Measurements from ENCODE around the gene LRMDA.
"Not testable (repeated sequence)": the region's sequence is repeated elsewhere in the genome, so short reads cannot be mapped to it uniquely, and the experiment has no call there.

The LRMDA gene

GRCh38 chr10:75512203-75512933 is 80.9 kb downstream of the LRMDA start:
- no peak overlapping the region for H2AK5ac ChIP-seq (ENCODE audit: low read length, severe bottlenecking)
- H3K14ac ChIP-seq (ENCODE audit: low read length in 2 of 2): no peak overlapping the region
- no peak overlapping the region for H2BK15ac ChIP-seq (ENCODE audit: low read depth, poor library complexity, severe bottlenecking)

GRCh38 chr10:75513292-75513885 is 82.0 kb downstream of the LRMDA start:
- Histone ChIP-seq H2AFZ (ENCODE audit: low read depth, low read length) (no peak overlapping the region), H3K4me3 (ENCODE audit: insufficient read depth in 1 of 2, low read depth in 1 of 2, low read length in 2 of 2) (no peak overlapping the region), H2BK12ac (ENCODE audit: low read length in 2 of 2) (peak overlapping the region; percentile 14 to 84), H3K27me3 (ENCODE audit: control insufficient read depth in 1 of 2, insufficient read depth in 1 of 2, low read length in 2 of 2) (peaks cover 0 to 27% of the 10 kb centered on the region in 2 experiments), H2BK120ac (ENCODE audit: low read depth, low read length) (peak overlapping the region; percentile 34), H3K4ac (ENCODE audit: low read depth in 1 of 2, low read length in 2 of 2) (peak overlapping the region in 1 of 2 experiments; percentile 95), H3K4me1 (ENCODE audit: control insufficient read depth, insufficient read depth, low read depth, low read length) (peaks cover 1% of the 10 kb centered on the region), H3K18ac (ENCODE audit: low read depth in 1 of 2, low read length in 2 of 2) (peak overlapping the region; percentile 82 to 89), H3K14ac (ENCODE audit: low read length in 2 of 2) (no peak overlapping the region), H3K36me3 (ENCODE audit: control insufficient read depth in 1 of 2, insufficient read depth in 2 of 2, low read depth in 1 of 2, low read length in 2 of 2) (no peaks in the 10 kb centered on the region), H3K9me3 (ENCODE audit: control insufficient read depth, low read length) (no peaks in the 10 kb centered on the region), H2AK5ac (ENCODE audit: low read length, severe bottlenecking) (no peak overlapping the region), H3K4me2 (ENCODE audit: low read length, poor library complexity, severe bottlenecking) (no peak overlapping the region), H2BK5ac (ENCODE audit: low read depth, low read length, poor library complexity, severe bottlenecking) (no peak overlapping the region), H3K27ac (ENCODE audit: low read length, poor library complexity, severe bottlenecking) (no peak overlapping the region), H4K91ac (ENCODE audit: low read length) (no peak overlapping the region), H3K9ac (ENCODE audit: low read length) (no peak overlapping the region), H3K79me1 (replicated peaks; ENCODE audit: low read length, poor library complexity, severe bottlenecking) (no peaks in the 10 kb centered on the region), H4K8ac (ENCODE audit: low read length) (no peak overlapping the region), H2BK15ac (ENCODE audit: low read depth, poor library complexity, severe bottlenecking) (no peak overlapping the region), H3K23ac (ENCODE audit: low read length in 2 of 2) (peak overlapping the region in 1 of 2 experiments; percentile 40)
- 77% methylated on average over 6 of the region's 8 CpGs for WGBS
- DNase-seq: no peak

More at GRCh38 chr10:75512203-75512933, 80.9 kb downstream of the LRMDA start:
- Histone ChIP-seq H3K36me3 (ENCODE audit: control insufficient read depth in 1 of 2, insufficient read depth in 2 of 2, low read depth in 1 of 2, low read length in 2 of 2) (no peaks in the 10 kb centered on the region), H3K4me2 (ENCODE audit: low read length, poor library complexity, severe bottlenecking) (no peak overlapping the region), H3K18ac (ENCODE audit: low read depth in 1 of 2, low read length in 2 of 2) (peak overlapping the region; percentile 35 to 83), H3K4me3 (ENCODE audit: insufficient read depth in 1 of 2, low read depth in 1 of 2, low read length in 2 of 2) (no peak overlapping the region), H3K27me3 (ENCODE audit: control insufficient read depth in 1 of 2, insufficient read depth in 1 of 2, low read length in 2 of 2) (peaks cover 0 to 27% of the 10 kb centered on the region in 2 experiments), H4K8ac (ENCODE audit: low read length) (no peak overlapping the region), H3K9me3 (ENCODE audit: control insufficient read depth, low read length) (no peaks in the 10 kb centered on the region), H2BK120ac (ENCODE audit: low read depth, low read length) (no peak overlapping the region), H2AFZ (ENCODE audit: low read depth, low read length) (no peak overlapping the region), H3K23ac (ENCODE audit: low read length in 2 of 2) (no peak overlapping the region), H3K79me1 (replicated peaks; ENCODE audit: low read length, poor library complexity, severe bottlenecking) (no peaks in the 10 kb centered on the region), H2BK5ac (ENCODE audit: low read depth, low read length, poor library complexity, severe bottlenecking) (no peak overlapping the region), H3K4me1 (ENCODE audit: control insufficient read depth, insufficient read depth, low read depth, low read length) (peaks cover 1% of the 10 kb centered on the region), H3K27ac (ENCODE audit: low read length, poor library complexity, severe bottlenecking) (no peak overlapping the region), H3K9ac (ENCODE audit: low read length) (no peak overlapping the region), H4K91ac (ENCODE audit: low read length) (peak overlapping the region; percentile 41), H2BK12ac (ENCODE audit: low read length in 2 of 2) (peak overlapping the region in 1 of 2 experiments; percentile 85), H3K4ac (ENCODE audit: low read depth in 1 of 2, low read length in 2 of 2) (peak overlapping the region in 1 of 2 experiments; percentile 46)
- WGBS: under 1% methylated on average over 7 of the region's 8 CpGs
- DNase-seq: peak; percentile 63

- Histone ChIP-seq H3K27ac (ENCODE audit: low read length, poor library complexity, severe bottlenecking) (no peak overlapping the region), H3K4ac (ENCODE audit: low read depth in 1 of 2, low read length in 2 of 2) (no peak overlapping the region)
- WGBS: 95% methylated on average over 3 of the region's 3 CpGs
Measured at GRCh38 chr10:75514830-75515229, 83.4 kb downstream of the LRMDA start.

GRCh38 chr10:75516154-75516553 is 84.7 kb downstream of the LRMDA start:
- not testable (repeated sequence) for H4K8ac ChIP-seq (ENCODE audit: low read length); H3K14ac ChIP-seq (ENCODE audit: low read length in 2 of 2); H2BK12ac ChIP-seq (ENCODE audit: low read length in 2 of 2); H3K9me3 ChIP-seq (ENCODE audit: control insufficient read depth, low read length); H3K36me3 ChIP-seq (ENCODE audit: control insufficient read depth in 1 of 2, insufficient read depth in 2 of 2, low read depth in 1 of 2, low read length in 2 of 2); H3K9ac ChIP-seq (ENCODE audit: low read length); H2BK5ac ChIP-seq (ENCODE audit: low read depth, low read length, poor library complexity, severe bottlenecking); H3K4me3 ChIP-seq (ENCODE audit: insufficient read depth in 1 of 2, low read depth in 1 of 2, low read length in 2 of 2); H2BK120ac ChIP-seq (ENCODE audit: low read depth, low read length); H3K23ac ChIP-seq (ENCODE audit: low read length in 2 of 2); H2AFZ ChIP-seq (ENCODE audit: low read depth, low read length); DNase-seq; H4K91ac ChIP-seq (ENCODE audit: low read length); H3K79me1 ChIP-seq (replicated peaks; ENCODE audit: low read length, poor library complexity, severe bottlenecking); H2BK15ac ChIP-seq (ENCODE audit: low read depth, poor library complexity, severe bottlenecking); H3K27ac ChIP-seq (ENCODE audit: low read length, poor library complexity, severe bottlenecking); H2AK5ac ChIP-seq (ENCODE audit: low read length, severe bottlenecking); H3K4me2 ChIP-seq (ENCODE audit: low read length, poor library complexity, severe bottlenecking); H3K4me1 ChIP-seq (ENCODE audit: control insufficient read depth, insufficient read depth, low read depth, low read length); H3K18ac ChIP-seq (ENCODE audit: low read depth in 1 of 2, low read length in 2 of 2); H3K4ac ChIP-seq (ENCODE audit: low read depth in 1 of 2, low read length in 2 of 2)
- peaks cover 0 to 18% of the 10 kb centered on the region in 2 experiments for H3K27me3 ChIP-seq (ENCODE audit: control insufficient read depth in 1 of 2, insufficient read depth in 1 of 2, low read length in 2 of 2)
- no CpG with 5 or more reads among the region's 2 CpGs for WGBS

More at GRCh38 chr10:75514830-75515229, 83.4 kb downstream of the LRMDA start:
- Histone ChIP-seq H2BK15ac (ENCODE audit: low read depth, poor library complexity, severe bottlenecking) (no peak overlapping the region), H3K23ac (ENCODE audit: low read length in 2 of 2) (no peak overlapping the region), H3K79me1 (replicated peaks; ENCODE audit: low read length, poor library complexity, severe bottlenecking) (no peaks in the 10 kb centered on the region), H2AFZ (ENCODE audit: low read depth, low read length) (no peak overlapping the region), H3K18ac (ENCODE audit: low read depth in 1 of 2, low read length in 2 of 2) (no peak overlapping the region), H3K9ac (ENCODE audit: low read length) (no peak overlapping the region), H2AK5ac (ENCODE audit: low read length, severe bottlenecking) (no peak overlapping the region), H4K91ac (ENCODE audit: low read length) (no peak overlapping the region), H3K14ac (ENCODE audit: low read length in 2 of 2) (no peak overlapping the region), H3K36me3 (ENCODE audit: control insufficient read depth in 1 of 2, insufficient read depth in 2 of 2, low read depth in 1 of 2, low read length in 2 of 2) (no peaks in the 10 kb centered on the region), H3K27me3 (ENCODE audit: control insufficient read depth in 1 of 2, insufficient read depth in 1 of 2, low read length in 2 of 2) (peaks cover 0 to 27% of the 10 kb centered on the region in 2 experiments), H3K4me3 (ENCODE audit: insufficient read depth in 1 of 2, low read depth in 1 of 2, low read length in 2 of 2) (no peak overlapping the region), H2BK120ac (ENCODE audit: low read depth, low read length) (no peak overlapping the region), H4K8ac (ENCODE audit: low read length) (no peak overlapping the region), H2BK5ac (ENCODE audit: low read depth, low read length, poor library complexity, severe bottlenecking) (no peak overlapping the region), H3K4me2 (ENCODE audit: low read length, poor library complexity, severe bottlenecking) (no peak overlapping the region), H3K9me3 (ENCODE audit: control insufficient read depth, low read length) (no peaks in the 10 kb centered on the region), H3K4me1 (ENCODE audit: control insufficient read depth, insufficient read depth, low read depth, low read length) (no peaks in the 10 kb centered on the region), H2BK12ac (ENCODE audit: low read length in 2 of 2) (no peak overlapping the region)
- DNase-seq: no peak

All from mesenchymal stem cell (in vitro differentiated cells and primary cell).